PFSK-1 (cell line): ENCODE data around the gene LIF.

Experiments
- FOXP2 ChIP-seq: optimal IDR thresholded peaks from 2 replicates; pipeline ENCODE3; 2011; ENCODE audit warnings: borderline replicate concordance, control low read depth, inconsistent platforms; ENCODE audit not compliant: insufficient read depth; ENCODE audit errors: extremely low read length, extremely low read depth
- POLR2AphosphoS5 ChIP-seq: IDR thresholded peaks from 2 replicates; pipeline ENCODE4 v1.6.1; 2012; ENCODE audit warnings: low read depth, mild to moderate bottlenecking, control low read depth, low read length, moderate library complexity
- TAF1 ChIP-seq: IDR thresholded peaks from 2 replicates; pipeline ENCODE4 v1.6.1; 2012; ENCODE audit warnings: low read length, control low read depth, borderline replicate concordance; ENCODE audit not compliant: insufficient read depth
- TF ChIP-seq, protein P1 (sequence below), 2 experiments: IDR thresholded peaks; 2 replicates each; pipeline versions ENCODE4 v1.6.1 to v1.8.0; 2011 to 2012; ENCODE audit warnings: low read depth in 2 of 2, low read length in 2 of 2, control low read depth in 1 of 2, inconsistent platforms in 1 of 2, mild to moderate bottlenecking in 1 of 2, moderate library complexity in 1 of 2; ENCODE audit not compliant: insufficient read depth in 1 of 2

DNA sequence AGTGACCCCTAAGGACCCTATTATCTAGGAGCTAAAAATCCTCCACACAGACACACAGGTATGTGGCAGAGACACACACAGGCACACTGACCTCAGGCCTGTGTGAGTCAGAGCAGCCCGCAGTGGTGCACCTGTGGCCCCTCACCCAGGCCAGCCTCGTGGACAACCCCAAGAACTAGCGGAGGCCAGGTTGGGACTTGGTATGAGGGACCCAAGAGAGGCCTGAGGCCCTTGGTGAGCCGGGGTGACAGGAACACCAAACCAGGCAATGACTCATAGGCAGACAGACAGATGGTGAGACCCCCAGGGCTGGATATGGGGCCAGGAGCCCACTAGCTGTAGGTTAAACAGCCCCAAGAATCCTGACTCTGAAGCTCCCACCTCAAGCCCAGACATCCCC, 36.8 kb upstream of the LIF start:
- TF ChIP-seq, protein P1, sequence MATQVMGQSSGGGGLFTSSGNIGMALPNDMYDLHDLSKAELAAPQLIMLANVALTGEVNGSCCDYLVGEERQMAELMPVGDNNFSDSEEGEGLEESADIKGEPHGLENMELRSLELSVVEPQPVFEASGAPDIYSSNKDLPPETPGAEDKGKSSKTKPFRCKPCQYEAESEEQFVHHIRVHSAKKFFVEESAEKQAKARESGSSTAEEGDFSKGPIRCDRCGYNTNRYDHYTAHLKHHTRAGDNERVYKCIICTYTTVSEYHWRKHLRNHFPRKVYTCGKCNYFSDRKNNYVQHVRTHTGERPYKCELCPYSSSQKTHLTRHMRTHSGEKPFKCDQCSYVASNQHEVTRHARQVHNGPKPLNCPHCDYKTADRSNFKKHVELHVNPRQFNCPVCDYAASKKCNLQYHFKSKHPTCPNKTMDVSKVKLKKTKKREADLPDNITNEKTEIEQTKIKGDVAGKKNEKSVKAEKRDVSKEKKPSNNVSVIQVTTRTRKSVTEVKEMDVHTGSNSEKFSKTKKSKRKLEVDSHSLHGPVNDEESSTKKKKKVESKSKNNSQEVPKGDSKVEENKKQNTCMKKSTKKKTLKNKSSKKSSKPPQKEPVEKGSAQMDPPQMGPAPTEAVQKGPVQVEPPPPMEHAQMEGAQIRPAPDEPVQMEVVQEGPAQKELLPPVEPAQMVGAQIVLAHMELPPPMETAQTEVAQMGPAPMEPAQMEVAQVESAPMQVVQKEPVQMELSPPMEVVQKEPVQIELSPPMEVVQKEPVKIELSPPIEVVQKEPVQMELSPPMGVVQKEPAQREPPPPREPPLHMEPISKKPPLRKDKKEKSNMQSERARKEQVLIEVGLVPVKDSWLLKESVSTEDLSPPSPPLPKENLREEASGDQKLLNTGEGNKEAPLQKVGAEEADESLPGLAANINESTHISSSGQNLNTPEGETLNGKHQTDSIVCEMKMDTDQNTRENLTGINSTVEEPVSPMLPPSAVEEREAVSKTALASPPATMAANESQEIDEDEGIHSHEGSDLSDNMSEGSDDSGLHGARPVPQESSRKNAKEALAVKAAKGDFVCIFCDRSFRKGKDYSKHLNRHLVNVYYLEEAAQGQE (IDR thresholded peaks at IDR 0.05; ENCODE audit: insufficient read depth in 1 of 2, low read depth in 2 of 2, low read length in 2 of 2) = no peak
- TF ChIP-seq POLR2AphosphoS5 (no peak), TAF1 (no peak), FOXP2 (no peak)
